ENCODE measurements around the gene MEIS1.

- no peak for TF ChIP-seq CTCF (IDR thresholded peaks at IDR 0.05)
- no peak for TF ChIP-seq POLR2A (IDR thresholded peaks at IDR 0.05)
These were observed 161.3 kb downstream of the MEIS1 start for GRCh38 chr2:66596256-66596655.

All from testis (tissue), 2 donors.